AG04449 (cell line): ENCODE data around the gene ZNF385B.

Source experiments
- CTCF ChIA-PET: fragments of 350-600 bp; formaldehyde crosslinking; extraction: SDS; loops from one replicate; lab custom pipeline; 2021; ENCODE audit warnings: antibody characterized with exemption; lab: Yijun Ruan, JAX
- POLR2A ChIA-PET: fragments of 400-600, 350-600 bp; formaldehyde crosslinking; extraction: SDS; loops from one replicate; lab custom pipeline; 2020; ENCODE audit warnings: antibody characterized with exemption, inconsistent platforms; lab: Yijun Ruan, JAX
- DNase-seq: peaks from one replicate; pipeline ENCODE4 v3.0.0-alpha.2; 2010; ENCODE audit warnings: low read depth, low spot score
- H3K4me3 ChIP-seq: 2 replicates; pipeline ENCODE4 v1.5.1; 2011; ENCODE audit warnings: low read depth, mild to moderate bottlenecking, control low read depth, low read length
- CTCF ChIP-seq: IDR thresholded peaks from one replicate; pipeline ENCODE4 v1.5.1; 2011; ENCODE audit warnings: mild to moderate bottlenecking, moderate library complexity, low read length, control low read depth, inconsistent platforms; ENCODE audit not compliant: insufficient read depth; ENCODE audit errors: missing control alignments

The ZNF385B gene

GRCh38 chr2:179772346-179772745, 89.1 kb downstream of the ZNF385B start:
- DNase-seq = no peak
- POLR2A ChIA-PET = no interaction called here
- no peak for TF ChIP-seq CTCF
- CTCF ChIA-PET = no interaction called here
- H3K4me3 ChIP-seq = no peak overlapping the region

- no peak overlapping the region for H3K4me3 ChIP-seq
- CTCF ChIA-PET = no interaction called here
- no peak for TF ChIP-seq CTCF
- DNase-seq = no peak
- POLR2A ChIA-PET = no interaction called here
These were observed 89.6 kb downstream of the ZNF385B start for GRCh38 chr2:179771791-179772190.

DNA sequence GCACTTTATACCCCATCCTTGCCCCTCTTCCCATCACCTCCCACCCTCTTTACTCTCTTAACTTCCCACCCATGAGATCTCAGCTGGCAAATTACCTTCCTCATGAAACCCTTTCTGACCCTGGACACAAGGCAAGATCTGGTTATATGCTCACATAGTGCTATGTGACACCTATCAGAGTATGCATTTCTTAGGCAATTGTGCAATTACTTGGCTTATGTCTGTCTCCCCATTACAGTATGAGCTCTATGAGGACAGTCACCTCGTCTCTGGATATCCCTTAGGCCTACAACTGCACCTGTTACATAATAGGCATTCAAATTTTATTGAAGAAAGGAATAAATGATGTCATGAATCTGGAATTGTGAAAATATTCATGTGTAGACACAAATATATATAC, 91.4 kb downstream of the ZNF385B start:
- no peak overlapping the region for H3K4me3 ChIP-seq
- POLR2A ChIA-PET = no interaction called here
- CTCF ChIA-PET = no interaction called here
- TF ChIP-seq CTCF = no peak
- no peak for DNase-seq

DNA sequence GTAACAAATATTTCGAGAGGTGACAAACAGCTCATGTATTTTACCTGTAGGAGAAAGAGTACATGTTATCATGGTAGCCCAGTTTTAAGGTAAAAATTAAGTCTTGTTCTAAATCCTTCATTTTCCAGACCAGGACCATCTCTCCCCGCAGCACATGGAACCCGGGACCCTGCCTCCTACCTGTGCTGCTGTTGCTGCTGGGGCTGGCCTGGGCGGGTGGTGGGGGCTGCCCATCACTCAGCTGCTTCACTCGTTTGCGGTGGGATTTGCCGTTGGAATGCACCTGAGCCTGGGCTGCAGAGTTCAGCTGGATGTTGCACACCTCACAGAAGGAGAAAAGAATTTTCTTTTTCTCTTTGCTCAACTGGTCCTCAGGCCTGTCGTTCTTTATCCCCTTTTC, 92.1 kb downstream of the ZNF385B start:
- CTCF ChIA-PET = no interaction called here
- TF ChIP-seq CTCF = no peak
- DNase-seq = no peak
- no peak overlapping the region for H3K4me3 ChIP-seq
- POLR2A ChIA-PET = no interaction called here

- CTCF ChIA-PET = no interaction called here
- TF ChIP-seq CTCF = no peak
- H3K4me3 ChIP-seq = no peak overlapping the region
- POLR2A ChIA-PET = no interaction called here
- DNase-seq = no peak
These were observed 92.6 kb downstream of the ZNF385B start for GRCh38 chr2:179768765-179769164.

DNA sequence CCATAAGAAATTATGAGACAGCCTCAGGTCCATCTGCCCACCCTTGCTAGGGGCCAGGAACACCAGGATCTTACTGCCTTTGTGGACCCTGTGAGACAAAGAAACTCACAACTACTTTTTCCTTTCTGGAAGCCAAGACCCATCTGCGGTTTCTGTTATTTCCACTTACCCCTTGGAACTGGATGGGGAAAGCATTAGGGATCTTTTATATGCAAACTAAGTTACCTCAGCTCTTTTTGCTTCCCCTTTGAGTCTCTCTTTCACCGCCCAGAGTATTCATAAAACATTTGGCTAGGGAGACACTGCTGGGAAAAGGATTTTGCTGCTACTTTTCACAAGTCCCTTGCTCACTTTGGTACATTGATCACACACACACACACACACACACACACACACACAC, 95.7 kb downstream of the ZNF385B start:
- POLR2A ChIA-PET = interaction anchor here (0.7 kb wide), 1 partner anchor 343 kb away, joined by 3 read pairs; no protein-coding TSS in a partner anchor
- CTCF ChIA-PET = no interaction called here
- no peak overlapping the region for H3K4me3 ChIP-seq
- no peak for DNase-seq
- no peak for TF ChIP-seq CTCF
